Testis (tissue), 2 donors: ENCODE data around the gene FANCE.

Experiments used
- CTCF ChIP-seq, 3 experiments: fragments of 450-650 bp in 2 of 3; fragments of 200-600 bp in 1 of 3; sonication (generic) in 1 of 3; IDR thresholded peaks; one replicate each; pipeline ENCODE4 v1.5.1; 2016 to 2019; ENCODE audit warnings: antibody characterized with exemption in 3 of 3, mild to moderate bottlenecking in 2 of 3, moderate library complexity in 1 of 3
- POLR2A ChIP-seq: fragments of 450-650 bp; IDR thresholded peaks from one replicate; pipeline ENCODE4 v1.6.1; 2017; ENCODE audit warnings: antibody characterized with exemption, mild to moderate bottlenecking, moderate library complexity

GRCh38 chr6:35443341-35444030 is 8.7 kb upstream of the FANCE start:
- TF ChIP-seq CTCF (IDR thresholded peaks at IDR 0.05) (no peak), POLR2A (no peak)
